ENCODE measurements around the gene ZNF263.
"Not testable (repeated sequence)": the region's sequence is repeated elsewhere in the genome, so short reads cannot be mapped to it uniquely, and the experiment has no call there.

ZNF263 gene

GRCh38 chr16:3270718-3271117 lies 12.6 kb upstream of the ZNF263 start:
- DNase-seq, result not testable (repeated sequence)

GRCh38 chr16:3271281-3271680 lies 12.0 kb upstream of the ZNF263 start:
- DNase-seq, result not testable (repeated sequence)

GRCh38 chr16:3274490-3274889 lies 8.8 kb upstream of the ZNF263 start:
- DNase-seq, result no peak

DNA sequence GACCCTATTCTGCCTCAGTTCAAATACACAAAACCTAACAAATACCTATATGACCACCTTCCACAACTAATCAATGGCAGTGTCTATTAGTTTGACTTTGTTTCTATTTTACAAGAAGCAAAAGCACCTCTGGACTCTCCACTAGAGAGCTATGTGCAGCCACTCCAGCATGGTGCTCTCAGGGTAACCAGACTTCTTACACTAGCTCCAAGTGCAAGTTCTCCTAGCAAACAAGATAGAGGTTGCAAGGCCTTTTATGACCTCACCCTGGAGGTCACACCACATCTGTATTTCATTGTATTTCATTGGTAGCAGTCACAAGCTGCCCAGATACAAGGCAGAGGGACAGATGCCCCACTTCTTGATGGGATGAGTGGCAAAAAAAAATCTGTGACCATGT lies 8.3 kb upstream of the ZNF263 start:
- DNase-seq, result no peak

DNA sequence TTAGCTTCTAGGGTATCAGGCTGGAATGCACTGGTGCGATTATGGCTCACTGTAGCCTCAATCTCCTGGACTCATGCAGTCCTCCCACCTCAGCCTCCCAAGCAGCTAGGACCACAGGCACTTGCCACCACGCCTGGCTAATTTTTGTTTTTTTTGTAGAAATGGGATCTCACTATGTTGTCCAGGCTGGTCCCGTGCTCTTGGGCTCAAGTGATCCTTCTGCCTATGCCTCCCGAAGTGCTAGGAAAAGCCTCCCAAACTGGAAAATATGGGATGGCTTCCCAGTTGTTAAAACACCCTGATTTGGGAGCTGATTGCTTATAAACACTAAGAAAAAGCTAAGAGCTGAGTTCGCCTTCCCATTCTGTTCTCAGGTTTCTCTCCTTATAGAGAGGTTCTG lies 6.6 kb upstream of the ZNF263 start:
- DNase-seq, result no peak

- peak; percentile 54 for DNase-seq
These were observed 2.0 kb upstream of the ZNF263 start for GRCh38 chr16:3281222-3281820.

DNA sequence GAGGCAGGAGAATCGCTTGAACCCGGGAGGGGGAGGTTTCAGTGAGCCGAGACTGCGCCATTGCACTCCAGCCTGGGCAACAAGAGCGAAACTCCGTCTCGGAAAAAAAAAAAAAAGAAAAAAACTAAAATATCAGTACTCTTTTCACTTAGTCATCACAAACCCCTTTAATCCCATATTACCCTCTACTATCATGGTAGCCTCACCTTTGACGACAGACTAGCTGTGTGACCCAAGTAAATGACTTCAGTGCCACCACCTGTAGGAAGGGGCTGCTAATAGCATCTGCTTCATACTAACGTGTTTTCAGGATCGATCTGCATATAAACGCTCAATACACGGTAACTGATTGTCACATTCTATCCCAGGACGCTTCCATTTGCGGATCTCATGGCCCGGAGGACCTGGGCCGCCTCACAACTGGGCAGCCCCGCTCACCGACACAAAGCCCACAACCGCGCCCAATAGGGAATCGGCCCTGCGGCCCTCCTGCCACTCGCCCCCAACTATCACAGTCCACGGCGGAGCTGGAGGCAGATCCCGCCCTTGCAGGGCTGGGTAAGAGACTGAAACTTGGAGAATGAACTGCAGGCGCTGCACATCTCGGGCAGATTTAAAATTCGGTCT lies 1.1 kb upstream of the ZNF263 start:
- DNase-seq, result peak; percentile 86

- peak; percentile 31 for DNase-seq
These were observed 504 bp downstream of the ZNF263 start for GRCh38 chr16:3283543-3284447.

GRCh38 chr16:3285131-3285530 lies 1.8 kb downstream of the ZNF263 start:
- DNase-seq, result no peak

DNA sequence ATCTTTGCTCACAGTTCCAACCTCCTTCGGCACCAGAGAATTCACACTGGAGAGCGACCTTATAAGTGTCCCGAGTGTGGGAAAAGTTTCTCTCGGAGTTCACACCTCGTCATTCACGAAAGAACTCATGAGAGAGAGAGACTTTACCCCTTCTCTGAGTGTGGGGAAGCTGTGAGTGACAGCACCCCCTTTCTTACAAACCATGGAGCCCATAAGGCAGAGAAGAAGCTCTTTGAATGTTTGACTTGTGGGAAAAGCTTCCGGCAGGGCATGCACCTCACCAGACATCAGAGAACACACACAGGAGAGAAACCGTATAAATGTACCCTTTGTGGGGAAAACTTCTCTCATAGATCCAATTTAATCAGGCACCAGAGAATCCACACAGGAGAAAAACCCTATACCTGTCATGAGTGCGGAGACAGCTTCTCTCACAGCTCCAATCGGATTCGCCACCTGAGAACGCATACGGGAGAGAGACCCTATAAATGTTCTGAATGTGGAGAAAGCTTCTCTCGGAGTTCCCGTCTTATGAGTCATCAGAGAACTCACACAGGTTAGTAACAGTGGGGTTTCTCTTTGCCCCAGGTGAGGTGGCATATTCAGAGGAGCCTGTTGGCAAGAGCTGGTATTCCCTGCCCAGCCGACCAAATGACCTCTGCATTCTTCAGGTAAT lies 6.8 kb downstream of the ZNF263 start:
- DNase-seq, result no peak

DNA sequence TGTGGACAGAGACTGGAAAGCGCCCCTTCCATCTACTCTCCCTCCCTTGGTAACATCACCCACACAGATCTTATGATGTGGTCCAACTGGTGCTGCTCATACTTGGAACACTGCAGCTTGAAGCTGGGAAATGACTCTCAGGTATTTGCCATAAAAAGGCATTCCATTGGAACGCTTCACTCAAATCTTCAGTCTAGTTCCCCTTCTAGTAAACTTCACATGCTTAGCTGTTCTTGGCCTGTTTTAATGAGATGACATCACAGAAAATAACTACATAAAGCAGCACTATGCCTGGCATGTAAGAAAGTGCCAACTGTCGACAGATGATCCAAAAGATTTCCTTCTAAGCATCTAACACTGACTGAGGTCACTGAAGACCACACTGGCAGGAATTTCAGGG lies 9.3 kb downstream of the ZNF263 start:
- DNase-seq, result no peak

GRCh38 chr16:3295209-3295608 lies 11.9 kb downstream of the ZNF263 start:
- DNase-seq, result no peak

GRCh38 chr16:3295783-3296182 lies 12.5 kb downstream of the ZNF263 start:
- no peak for DNase-seq

DNA sequence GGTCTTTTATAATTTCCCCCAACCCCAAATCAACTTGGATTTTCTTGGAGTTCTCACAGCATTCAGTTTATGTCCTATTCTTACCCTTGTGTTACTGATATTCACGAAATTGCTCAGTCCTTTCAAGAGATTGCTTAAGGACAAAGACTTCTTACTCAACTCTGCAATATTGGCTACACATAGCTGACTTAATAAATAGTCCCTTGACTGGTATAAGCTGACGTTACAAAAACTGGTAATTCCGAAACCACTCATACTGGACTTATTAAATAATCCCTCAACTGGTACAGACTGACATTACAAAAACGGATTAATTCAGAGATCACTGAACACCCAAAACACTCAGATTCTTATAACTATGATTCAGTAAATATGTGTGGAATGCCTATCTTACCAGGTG lies 21.1 kb downstream of the ZNF263 start:
- DNase-seq, result peak; percentile 13

GRCh38 chr16:3305109-3306068 lies 22.1 kb downstream of the ZNF263 start, which contains the start of the genes TIGD7 and ZNF75A:
Gene TIGD7, minus strand, starts transcription at chr16:3305430. Its CDS starts 4,816 bp downstream, at chr16:3300614.
Gene ZNF75A, plus strand, starts transcription at chr16:3305497. Its CDS starts 2,932 bp downstream, at chr16:3308429.
- DNase-seq, result peak; percentile 94

DNA sequence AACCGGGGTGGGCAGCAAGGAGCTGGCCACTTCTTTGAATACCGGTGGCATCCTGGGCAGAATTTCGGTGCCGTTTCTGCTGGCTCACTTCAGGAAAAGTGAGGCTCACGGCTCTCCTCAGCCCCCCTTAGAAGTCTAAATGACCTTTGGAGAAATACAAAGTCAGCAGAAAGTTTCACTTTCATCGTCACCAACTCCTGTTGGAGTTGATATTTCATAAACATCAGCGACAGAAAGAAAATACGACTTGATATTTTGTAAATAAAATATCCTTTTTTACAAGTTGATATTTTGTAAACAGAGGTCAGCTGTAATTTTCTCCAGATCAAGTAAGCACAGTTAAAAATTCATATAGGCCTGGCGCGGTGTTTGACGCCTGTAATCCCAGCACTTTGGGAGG lies 22.8 kb downstream of the ZNF263 start:
- DNase-seq, result no peak

GRCh38 chr16:3311496-3311895 lies 28.2 kb downstream of the ZNF263 start:
- DNase-seq, result no peak

DNA sequence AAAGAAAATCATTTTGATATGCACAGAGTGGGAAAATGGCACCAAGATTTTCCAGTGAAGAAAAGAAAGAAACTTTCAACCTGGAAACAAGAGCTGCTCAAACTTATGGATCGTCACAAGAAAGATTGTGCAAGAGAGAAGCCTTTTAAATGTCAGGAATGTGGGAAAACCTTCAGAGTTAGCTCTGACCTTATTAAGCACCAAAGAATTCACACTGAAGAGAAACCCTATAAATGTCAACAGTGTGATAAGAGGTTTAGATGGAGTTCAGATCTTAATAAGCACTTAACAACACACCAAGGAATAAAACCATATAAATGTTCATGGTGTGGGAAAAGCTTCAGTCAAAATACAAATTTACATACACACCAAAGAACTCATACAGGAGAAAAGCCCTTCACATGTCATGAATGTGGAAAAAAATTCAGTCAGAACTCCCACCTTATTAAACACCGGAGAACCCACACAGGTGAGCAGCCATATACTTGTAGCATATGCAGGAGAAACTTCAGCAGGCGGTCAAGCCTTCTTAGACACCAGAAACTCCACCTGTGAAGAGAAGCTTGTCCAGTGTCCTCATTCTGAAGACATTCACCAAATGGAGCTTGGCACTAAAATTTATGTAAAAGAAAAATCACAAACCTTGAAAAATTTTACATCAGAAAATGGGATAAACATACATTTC lies 34.2 kb downstream of the ZNF263 start:
- DNase-seq, result peak; percentile 15

DNA sequence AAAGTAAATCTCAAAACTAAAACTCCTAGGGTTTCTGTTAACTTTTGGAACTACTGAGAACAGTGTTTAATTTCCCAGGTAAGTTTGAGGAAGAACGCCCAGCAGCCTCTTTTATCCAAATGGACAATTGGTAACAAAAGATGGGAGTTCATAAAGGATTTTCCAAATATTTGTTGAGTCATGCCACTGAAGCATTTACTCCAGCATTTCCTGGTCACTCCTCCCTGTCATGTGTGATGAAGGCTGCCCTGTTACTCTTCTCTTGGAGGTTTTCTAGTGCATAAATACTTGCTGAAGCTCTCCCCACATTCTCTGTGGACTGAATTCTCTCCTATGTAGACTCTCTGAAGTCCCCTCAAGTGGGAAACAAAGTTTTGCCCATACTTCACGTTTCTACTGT lies 38.5 kb downstream of the ZNF263 start:
- no peak for DNase-seq

DNA sequence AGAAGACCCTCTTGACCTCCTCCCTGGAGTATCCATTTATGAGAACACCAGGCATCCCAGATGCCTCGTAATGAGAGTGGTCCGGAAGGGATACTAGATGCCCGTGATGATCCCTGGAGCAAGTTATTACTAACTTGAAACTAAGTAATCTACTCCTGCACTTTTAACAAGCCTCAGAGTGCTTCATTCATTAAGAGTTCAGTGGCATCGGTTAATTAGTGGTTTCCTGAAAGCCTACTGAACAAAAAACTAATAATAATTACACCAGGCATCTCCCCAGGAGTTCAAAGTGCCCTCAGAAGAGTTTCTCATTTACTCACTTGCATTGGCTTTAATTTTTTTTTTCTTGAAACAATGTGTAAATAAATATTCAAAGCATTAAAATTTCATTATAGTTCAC lies 44.2 kb downstream of the ZNF263 start:
- no peak for DNase-seq

DNA sequence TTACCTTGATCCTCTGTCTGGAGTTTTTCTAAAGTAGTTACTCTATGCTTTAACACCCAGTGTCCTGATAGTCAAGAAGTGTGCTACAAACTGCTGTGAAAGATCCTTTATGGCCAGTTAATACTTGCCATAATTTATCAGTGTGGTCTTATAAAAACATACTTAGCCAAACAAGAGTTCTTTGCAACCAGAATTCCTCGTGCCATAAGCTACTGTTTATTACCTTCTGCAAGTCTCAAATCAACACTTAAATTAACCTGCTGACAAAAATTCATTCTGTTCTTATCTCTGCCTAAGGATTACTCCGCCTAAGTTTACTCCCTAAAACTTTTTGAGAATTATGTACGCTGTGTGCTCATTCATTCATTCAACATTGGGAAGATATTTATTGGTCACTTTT lies 44.8 kb downstream of the ZNF263 start:
- no peak for DNase-seq
